M059J (cell line): ENCODE results near the gene TNFSF13. TPM values are rescaled to one million over a fixed set of nuclear protein-coding genes. Genes with fewer than 3 reads are reported as not detected.

Experiments
- DNase-seq: peaks from one replicate; pipeline ENCODE4 v3.0.0-alpha.2; 2012; ENCODE audit warnings: low read depth
- total RNA-seq: library from RNA; depleted of rRNA; stranded (reverse); fragments of >200 nt; shearing (Covaris generic); gene quantifications from 2 replicates; pipeline ENCODE4 v1.2.3, GENCODE V29; 2014

The TNFSF13 gene
- total RNA-seq, 1 experiment from 2014 or later: 4.2 TPM

DNA sequence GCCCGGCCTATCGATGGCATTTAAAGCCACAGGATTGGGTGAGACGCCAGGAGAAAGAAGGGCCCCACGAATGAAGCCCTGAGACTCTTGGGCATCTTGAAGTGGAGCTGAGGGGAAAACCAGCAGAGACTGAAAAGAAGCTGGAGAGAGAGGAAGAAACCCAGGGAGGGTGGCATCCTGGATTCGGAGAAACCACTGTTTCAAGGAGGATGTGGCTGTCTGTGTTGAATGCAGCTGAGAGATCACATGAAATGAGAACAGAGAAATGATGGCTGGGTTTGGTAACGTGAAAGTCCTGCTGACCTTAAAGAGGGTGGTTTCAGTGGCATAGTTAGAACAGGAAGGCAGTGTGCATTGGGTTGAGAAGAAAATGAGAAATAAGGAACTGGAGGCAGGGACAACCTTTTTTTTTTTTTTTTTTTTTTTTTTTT, 5.9 kb upstream of the TNFSF13 start:
- no peak for DNase-seq

DNA sequence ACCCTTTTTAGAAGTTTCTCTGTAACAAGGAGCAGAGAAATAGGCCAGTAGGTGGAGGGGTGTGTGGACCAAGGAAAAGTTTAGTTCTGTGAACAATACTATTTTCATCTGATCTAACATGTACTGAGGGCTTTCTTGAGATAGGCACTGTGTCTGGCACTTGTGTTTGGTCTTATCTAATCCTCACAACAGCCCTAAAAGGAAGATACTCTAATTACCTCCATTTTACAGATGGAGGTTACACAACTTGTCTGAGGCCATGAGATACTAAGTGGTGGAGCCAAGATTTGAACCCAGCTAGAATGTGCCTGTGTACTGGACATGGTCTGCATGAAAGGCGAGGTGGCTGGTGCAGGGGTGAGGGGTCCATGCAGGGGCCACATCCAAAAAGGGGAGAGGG, 5.2 kb upstream of the TNFSF13 start:
- no peak for DNase-seq

DNA sequence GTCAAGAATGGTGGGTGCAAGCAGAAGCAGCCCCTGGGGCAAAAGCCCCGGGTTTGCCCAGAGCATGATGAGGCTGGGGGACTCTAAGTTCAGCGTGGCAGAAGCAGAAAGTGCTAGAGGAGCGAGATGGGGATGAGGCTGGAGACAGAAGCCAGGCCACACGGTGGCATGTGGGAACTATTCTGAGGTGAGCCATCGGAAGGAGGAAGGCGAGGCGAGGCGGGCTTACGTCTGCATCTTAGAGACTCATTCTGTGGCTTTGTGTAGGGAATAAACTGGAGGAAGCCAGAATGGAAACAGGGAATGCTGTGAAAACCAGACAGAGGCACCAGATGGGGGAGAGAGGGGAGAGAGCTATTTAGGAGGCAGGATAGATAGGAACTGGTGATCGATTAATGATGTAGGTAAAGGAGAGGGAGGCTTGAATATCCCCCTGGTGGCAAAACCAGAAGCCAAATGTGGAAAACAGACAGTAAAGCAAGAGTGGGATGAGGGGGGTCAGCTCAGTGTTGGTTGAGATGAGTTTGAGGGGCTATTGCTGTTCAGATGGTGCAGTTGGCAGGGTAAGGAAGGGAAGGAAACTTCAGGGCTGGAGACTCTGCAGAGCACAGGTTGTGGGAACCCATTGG, 3.1 kb upstream of the TNFSF13 start:
- no peak for DNase-seq

DNA sequence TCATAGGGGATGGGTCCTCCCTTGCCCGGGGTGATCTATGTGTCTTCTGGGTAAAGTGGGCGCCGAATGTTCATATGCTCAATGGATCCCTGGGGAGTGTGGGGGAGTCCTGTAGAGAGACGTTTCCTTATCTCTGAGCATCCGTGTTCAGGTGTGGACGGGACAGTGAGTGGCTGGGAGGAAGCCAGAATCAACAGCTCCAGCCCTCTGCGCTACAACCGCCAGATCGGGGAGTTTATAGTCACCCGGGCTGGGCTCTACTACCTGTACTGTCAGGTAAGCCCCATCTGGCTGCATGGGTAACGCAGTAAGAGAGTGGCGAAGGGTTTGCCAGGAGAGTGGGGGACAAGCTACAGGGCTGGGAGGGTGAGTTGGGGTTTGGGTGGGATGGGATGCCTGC, 1.9 kb upstream of the TNFSF13 start:
- no peak for DNase-seq

- DNase-seq: no peak
Measured at GRCh38 chr17:7557147-7557764, 1.3 kb upstream of the TNFSF13 start.

DNA sequence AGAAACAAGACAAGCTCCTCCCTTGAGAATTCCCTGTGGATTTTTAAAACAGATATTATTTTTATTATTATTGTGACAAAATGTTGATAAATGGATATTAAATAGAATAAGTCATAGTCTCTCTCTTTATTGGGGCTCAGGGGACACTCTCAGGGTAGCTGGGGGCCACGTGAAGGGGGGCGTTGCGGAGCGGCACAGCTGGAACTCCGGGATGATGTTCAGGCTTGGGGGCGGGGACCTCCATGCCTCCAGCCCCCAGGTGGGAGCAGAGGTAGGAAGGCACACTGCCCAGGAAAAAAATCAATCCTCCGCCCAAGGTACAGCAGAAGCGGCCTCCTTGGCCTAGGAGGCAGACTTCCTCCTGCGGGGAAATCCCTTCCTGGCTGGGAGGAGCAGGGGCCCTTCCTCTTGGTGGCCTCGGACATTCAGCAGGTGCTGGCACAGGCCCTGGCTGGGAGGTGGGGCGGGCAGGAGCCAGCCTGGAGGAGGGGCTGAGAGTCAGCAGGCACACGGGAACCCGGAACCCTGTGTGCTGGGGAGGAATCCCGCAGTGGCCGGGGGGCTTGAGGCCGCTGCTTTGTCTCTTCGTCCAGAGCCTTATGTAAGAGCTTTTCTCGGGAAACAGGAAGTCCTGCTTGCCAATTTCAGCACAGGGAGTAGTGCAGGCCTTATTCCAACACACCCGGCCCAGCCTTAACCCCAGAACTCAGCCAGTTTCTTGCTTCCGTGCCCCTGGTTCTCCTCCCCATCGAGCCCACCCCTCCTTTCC, 591 bp upstream of the TNFSF13 start:
- DNase-seq: peak; percentile 69

DNA sequence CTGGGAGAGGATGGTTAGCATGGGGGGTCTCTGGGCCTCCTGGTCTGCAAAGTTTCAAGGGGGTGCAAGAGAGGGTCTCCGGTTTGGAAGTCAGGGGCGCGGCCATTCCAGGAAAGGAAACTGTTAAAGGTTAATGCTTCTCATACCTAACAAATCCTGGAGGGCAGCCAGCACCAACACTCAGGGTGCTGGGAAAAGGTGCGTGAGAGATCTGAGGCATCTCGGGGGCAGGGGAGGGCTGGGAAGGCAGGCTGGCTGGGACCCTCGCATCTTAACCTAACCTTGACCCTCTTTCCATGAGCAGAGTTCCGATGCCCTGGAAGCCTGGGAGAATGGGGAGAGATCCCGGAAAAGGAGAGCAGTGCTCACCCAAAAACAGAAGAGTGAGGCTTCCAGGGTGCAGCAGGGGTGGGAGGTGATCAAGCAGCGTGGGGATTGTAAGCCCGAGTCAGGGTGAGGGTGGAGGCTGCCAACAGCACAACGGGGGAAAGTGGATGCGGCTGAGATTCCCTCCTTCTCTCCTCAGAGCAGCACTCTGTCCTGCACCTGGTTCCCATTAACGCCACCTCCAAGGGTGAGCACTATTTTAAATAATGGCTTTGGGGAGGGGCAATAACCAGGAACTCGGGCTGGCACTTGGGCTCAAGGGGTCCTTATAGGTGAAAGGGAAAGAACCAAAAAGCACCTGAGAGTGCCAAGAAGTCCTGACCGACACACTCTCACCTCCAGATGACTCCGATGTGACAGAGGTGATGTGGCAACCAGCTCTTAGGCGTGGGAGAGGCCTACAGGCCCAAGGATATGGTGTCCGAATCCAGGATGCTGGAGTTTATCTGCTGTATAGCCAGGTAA, 996 bp downstream of the TNFSF13 start:
- no peak for DNase-seq

GRCh38 chr17:7560172-7561027, 1.9 kb downstream of the TNFSF13 start:
- no peak for DNase-seq

DNA sequence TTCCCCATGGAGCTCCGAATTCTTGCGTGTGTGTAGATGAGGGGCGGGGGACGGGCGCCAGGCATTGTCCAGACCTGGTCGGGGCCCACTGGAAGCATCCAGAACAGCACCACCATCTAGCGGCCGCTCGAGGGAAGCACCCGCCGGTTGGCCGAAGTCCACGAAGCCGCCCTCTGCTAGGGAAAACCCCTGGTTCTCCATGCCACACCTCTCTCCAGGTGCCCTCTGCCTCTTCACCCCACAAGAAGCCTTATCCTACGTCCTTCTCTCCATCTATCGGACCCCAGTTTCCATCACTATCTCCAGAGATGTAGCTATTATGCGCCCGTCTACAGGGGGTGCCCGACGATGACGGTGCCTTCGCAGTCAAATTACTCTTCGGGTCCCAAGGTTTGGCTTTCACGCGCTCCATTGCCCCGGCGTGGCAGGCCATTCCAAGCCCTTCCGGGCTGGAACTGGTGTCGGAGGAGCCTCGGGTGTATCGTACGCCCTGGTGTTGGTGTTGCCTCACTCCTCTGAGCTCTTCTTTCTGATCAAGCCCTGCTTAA, 2.6 kb downstream of the TNFSF13 start:
- DNase-seq: peak; percentile 80

- peak; percentile 83 for DNase-seq
Measured at GRCh38 chr17:7561589-7562207, 3.1 kb downstream of the TNFSF13 start, which contains the start of gene SENP3. Gene SENP3 (plus strand): TSS chr17:7561919. CDS start chr17:7563077, 1,158 bp downstream.

- DNase-seq: no peak
Measured at GRCh38 chr17:7562208-7562605, 3.7 kb downstream of the TNFSF13 start.

DNA sequence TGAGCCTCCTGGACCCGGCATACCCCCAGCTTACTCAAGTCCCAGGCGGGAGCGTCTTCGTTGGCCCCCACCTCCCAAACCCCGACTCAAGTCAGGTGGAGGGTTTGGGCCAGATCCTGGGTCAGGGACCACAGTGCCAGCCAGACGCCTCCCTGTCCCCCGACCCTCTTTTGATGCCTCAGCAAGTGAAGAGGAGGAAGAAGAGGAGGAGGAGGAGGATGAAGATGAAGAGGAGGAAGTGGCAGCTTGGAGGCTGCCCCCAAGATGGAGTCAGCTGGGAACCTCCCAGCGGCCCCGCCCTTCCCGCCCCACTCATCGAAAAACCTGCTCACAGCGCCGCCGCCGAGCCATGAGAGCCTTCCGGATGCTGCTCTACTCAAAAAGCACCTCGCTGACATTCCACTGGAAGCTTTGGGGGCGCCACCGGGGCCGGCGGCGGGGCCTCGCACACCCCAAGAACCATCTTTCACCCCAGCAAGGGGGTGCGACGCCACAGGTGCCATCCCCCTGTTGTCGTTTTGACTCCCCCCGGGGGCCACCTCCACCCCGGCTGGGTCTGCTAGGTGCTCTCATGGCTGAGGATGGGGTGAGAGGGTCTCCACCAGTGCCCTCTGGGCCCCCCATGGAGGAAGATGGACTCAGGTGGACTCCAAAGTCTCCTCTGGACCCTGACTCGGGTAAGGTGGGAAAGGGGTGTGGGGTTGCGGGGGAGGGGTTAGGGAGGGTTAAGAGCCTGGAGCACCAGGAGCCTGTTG, 4.7 kb downstream of the TNFSF13 start:
- no peak for DNase-seq

- no peak for DNase-seq
Measured at GRCh38 chr17:7569571-7569970, 11.0 kb downstream of the TNFSF13 start.

DNA sequence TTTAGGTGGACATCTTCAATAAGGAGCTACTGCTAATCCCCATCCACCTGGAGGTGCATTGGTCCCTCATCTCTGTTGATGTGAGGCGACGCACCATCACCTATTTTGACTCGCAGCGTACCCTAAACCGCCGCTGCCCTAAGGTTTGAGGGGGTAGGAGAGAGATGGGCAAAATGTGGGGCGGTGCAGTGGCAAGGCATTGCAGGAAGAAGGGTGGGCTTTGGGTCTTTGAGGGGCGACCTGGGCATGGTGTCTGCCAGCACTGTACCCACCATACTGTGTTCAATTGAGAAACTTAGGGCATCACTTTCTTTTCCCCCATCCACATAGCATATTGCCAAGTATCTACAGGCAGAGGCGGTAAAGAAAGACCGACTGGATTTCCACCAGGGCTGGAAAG, 11.8 kb downstream of the TNFSF13 start:
- no peak for DNase-seq

DNA sequence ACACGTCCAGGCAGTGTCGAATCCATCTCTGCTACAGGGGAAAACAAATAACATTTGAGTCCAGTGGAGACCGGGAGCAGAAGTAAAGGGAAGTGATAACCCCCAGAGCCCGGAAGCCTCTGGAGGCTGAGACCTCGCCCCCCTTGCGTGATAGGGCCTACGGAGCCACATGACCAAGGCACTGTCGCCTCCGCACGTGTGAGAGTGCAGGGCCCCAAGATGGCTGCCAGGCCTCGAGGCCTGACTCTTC, 13.7 kb downstream of the TNFSF13 start:
- DNase-seq: no peak

DNA sequence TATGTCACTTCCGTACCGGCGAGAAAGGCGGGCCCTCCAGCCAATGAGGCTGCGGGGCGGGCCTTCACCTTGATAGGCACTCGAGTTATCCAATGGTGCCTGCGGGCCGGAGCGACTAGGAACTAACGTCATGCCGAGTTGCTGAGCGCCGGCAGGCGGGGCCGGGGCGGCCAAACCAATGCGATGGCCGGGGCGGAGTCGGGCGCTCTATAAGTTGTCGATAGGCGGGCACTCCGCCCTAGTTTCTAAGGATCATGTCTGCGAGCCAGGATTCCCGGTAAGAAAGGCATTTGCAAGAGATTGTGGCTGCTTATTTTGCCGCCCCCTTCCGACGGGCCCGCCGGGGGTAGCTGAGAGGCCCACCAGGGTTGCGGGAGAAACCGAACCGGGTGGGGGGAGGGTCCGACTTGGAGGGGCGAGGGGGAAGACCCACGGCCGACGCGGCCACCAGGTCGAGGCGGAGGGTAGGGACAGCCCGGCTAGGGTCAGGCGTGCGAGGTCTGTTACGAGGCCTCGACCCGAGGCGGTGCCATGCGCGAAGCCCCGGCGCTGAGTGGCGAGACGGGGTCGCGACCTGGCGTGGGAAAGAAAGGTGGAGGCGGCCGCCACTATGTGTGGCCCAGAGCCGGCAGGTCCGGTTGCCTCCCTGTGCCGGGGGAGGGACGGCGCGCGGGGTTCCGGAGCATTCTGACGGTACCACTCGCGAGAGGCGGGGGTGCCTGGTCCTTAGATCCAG, 14.2 kb downstream of the TNFSF13 start:
- peak; percentile 99 for DNase-seq

- peak; percentile 83 for DNase-seq
Measured at GRCh38 chr17:7573324-7574080, 15.0 kb downstream of the TNFSF13 start.
